ENCODE measurements around the gene TTLL8.

- TF ChIP-seq CTCF (conservative IDR thresholded peaks at IDR 0.05 in 1 of 2, IDR thresholded peaks at IDR 0.05 in 1 of 2; ENCODE audit: low read depth in 1 of 2, low read length in 2 of 2) (peak; percentile 32 to 59), EZH2 (IDR thresholded peaks at IDR 0.05; ENCODE audit: low read length, missing control alignments) (no peak)
Measured at GRCh38 chr22:49979587-49980264, 78.4 kb downstream of the TTLL8 start.

Data from fibroblast of lung (primary cell).